ENCODE data around the gene SNURF. TPM values are rescaled to one million over a fixed set of nuclear protein-coding genes. Genes with fewer than 3 reads are reported as not detected.

The SNURF gene
- total and polyA plus RNA-seq, 2 of the 4 experiments (the other 2 are of a cell fraction), result 6.5 to 8.1 TPM

DNA sequence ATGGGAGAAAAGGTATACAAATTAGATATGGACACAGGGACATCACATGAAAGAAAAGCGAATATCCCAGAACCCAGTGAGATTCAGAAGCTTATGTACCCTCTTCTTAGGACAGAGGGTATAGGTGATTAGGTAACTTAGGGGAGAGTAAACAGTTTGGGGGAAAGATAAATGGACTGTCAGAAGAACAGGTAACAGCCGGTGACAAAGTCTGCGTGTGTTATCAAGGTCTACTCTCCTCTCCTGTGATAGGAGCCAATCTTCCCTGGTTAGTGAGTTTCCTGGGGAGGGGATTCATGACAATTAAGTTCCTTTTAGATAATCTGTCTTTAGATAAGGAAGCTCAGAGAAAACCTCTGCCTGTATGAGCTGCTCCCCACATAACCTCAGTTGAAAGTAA, 30.6 kb upstream of the SNURF start:
- Histone ChIP-seq H4K91ac (ENCODE audit: insufficient read depth, low read depth, low read length) (no peak overlapping the region), H3K9me1 (ENCODE audit: insufficient read depth, low read length) (no peaks in the 10 kb centered on the region), H3K4me2 (ENCODE audit: low read depth, low read length) (no peak overlapping the region), H2BK5ac (ENCODE audit: low read depth, low read length, poor library complexity, severe bottlenecking) (no peak overlapping the region), H2AK5ac (ENCODE audit: low read depth, low read length) (no peak overlapping the region), H3K4ac (ENCODE audit: low read depth, low read length) (no peak overlapping the region), H2AFZ (replicated peaks; ENCODE audit: low read length, poor library complexity) (no peak overlapping the region), H3K4me3 (ENCODE audit: insufficient read depth, low read depth, low read length) (no peak overlapping the region), H4K20me1 (ENCODE audit: insufficient read depth, low read length) (no peaks in the 10 kb centered on the region), H2BK15ac (ENCODE audit: low read depth, low read length) (no peak overlapping the region), H3K56ac (ENCODE audit: extremely low read depth, insufficient read depth, low read length) (no peak overlapping the region), H4K5ac (ENCODE audit: low read depth, low read length) (no peak overlapping the region), H3K23ac (ENCODE audit: low read depth, low read length) (no peak overlapping the region), H2BK20ac (ENCODE audit: low read depth, low read length) (no peak overlapping the region), H2BK120ac (ENCODE audit: low read depth, low read length) (no peak overlapping the region), H3K14ac (replicated peaks; ENCODE audit: low read depth, low read length) (no peak overlapping the region), H3K9me3 (ENCODE audit: control insufficient read depth, insufficient read depth, low read length) (no peaks in the 10 kb centered on the region; the same call in 1 of the 2 replicates), H3K79me1 (ENCODE audit: low read depth in 1 of 2, low read length in 2 of 2) (no peaks in the 10 kb centered on the region), H3K18ac (ENCODE audit: low read depth, low read length) (no peak overlapping the region), H3K4me1 (ENCODE audit: control insufficient read depth, insufficient read depth, low read length) (no peaks in the 10 kb centered on the region), H2AK9ac (replicated peaks; ENCODE audit: low read depth, low read length, poor library complexity) (no peak overlapping the region), H4K8ac (ENCODE audit: low read depth in 2 of 2, low read length in 2 of 2) (no peak overlapping the region), H3K9ac (ENCODE audit: low read depth, low read length) (no peak overlapping the region), H3K27ac (ENCODE audit: insufficient read depth, low read length) (no peak overlapping the region), H3K27me3 (ENCODE audit: control insufficient read depth, insufficient read depth, low read length) (no peaks in the 10 kb centered on the region), H3K36me3 (ENCODE audit: control insufficient read depth, insufficient read depth, low read length) (peaks cover 5% of the 10 kb centered on the region; the same call in 1 of the 2 replicates)
- DNase-seq (no peak), ATAC-seq (ENCODE audit: low read depth) (no peak)
- TF ChIP-seq FOS (IDR thresholded peaks at IDR 0.05; ENCODE audit: low read depth, low read length) (no peak), POLR2A (IDR thresholded peaks at IDR 0.05; ENCODE audit: low read depth, low read length) (no peak), CHD1 (IDR thresholded peaks at IDR 0.05; ENCODE audit: low read depth, low read length) (no peak), MXI1 (IDR thresholded peaks at IDR 0.05; ENCODE audit: borderline replicate concordance, low read depth, low read length) (no peak), RAD21 (IDR thresholded peaks at IDR 0.05; ENCODE audit: low read length) (no peak), BHLHE40 (IDR thresholded peaks at IDR 0.05; ENCODE audit: low read depth, low read length) (no peak), SMC3 (IDR thresholded peaks at IDR 0.05; ENCODE audit: low read depth, low read length) (no peak), RCOR1 (IDR thresholded peaks at IDR 0.05; ENCODE audit: insufficient replicate concordance, low read length) (no peak), MAZ (IDR thresholded peaks at IDR 0.05; ENCODE audit: borderline replicate concordance, low read depth, low read length) (no peak), MAFK (IDR thresholded peaks at IDR 0.05; ENCODE audit: low read depth, low read length) (no peak), RFX5 (IDR thresholded peaks at IDR 0.05; ENCODE audit: low read depth, low read length) (no peak), NFE2L2 (IDR thresholded peaks at IDR 0.05; ENCODE audit: low read depth, low read length) (no peak), CEBPB (IDR thresholded peaks at IDR 0.05; ENCODE audit: low read depth, low read length) (no peak)
- TF ChIP-seq, protein P1, sequence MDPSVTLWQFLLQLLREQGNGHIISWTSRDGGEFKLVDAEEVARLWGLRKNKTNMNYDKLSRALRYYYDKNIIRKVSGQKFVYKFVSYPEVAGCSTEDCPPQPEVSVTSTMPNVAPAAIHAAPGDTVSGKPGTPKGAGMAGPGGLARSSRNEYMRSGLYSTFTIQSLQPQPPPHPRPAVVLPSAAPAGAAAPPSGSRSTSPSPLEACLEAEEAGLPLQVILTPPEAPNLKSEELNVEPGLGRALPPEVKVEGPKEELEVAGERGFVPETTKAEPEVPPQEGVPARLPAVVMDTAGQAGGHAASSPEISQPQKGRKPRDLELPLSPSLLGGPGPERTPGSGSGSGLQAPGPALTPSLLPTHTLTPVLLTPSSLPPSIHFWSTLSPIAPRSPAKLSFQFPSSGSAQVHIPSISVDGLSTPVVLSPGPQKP (IDR thresholded peaks at IDR 0.05; ENCODE audit: borderline replicate concordance, low read depth, low read length), result no peak
- TF ChIP-seq, protein P2, sequence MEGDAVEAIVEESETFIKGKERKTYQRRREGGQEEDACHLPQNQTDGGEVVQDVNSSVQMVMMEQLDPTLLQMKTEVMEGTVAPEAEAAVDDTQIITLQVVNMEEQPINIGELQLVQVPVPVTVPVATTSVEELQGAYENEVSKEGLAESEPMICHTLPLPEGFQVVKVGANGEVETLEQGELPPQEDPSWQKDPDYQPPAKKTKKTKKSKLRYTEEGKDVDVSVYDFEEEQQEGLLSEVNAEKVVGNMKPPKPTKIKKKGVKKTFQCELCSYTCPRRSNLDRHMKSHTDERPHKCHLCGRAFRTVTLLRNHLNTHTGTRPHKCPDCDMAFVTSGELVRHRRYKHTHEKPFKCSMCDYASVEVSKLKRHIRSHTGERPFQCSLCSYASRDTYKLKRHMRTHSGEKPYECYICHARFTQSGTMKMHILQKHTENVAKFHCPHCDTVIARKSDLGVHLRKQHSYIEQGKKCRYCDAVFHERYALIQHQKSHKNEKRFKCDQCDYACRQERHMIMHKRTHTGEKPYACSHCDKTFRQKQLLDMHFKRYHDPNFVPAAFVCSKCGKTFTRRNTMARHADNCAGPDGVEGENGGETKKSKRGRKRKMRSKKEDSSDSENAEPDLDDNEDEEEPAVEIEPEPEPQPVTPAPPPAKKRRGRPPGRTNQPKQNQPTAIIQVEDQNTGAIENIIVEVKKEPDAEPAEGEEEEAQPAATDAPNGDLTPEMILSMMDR (conservative IDR thresholded peaks at IDR 0.05; ENCODE audit: low read depth, low read length), result no peak
- TF ChIP-seq, protein P3, sequence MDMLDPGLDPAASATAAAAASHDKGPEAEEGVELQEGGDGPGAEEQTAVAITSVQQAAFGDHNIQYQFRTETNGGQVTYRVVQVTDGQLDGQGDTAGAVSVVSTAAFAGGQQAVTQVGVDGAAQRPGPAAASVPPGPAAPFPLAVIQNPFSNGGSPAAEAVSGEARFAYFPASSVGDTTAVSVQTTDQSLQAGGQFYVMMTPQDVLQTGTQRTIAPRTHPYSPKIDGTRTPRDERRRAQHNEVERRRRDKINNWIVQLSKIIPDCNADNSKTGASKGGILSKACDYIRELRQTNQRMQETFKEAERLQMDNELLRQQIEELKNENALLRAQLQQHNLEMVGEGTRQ (IDR thresholded peaks at IDR 0.05; ENCODE audit: low read depth, low read length), result no peak
- no TSS peak for BruUV-seq (replicated peaks)
- ChIA-PET CTCF (no interaction called here), POLR2A (ENCODE audit: unreplicated experiment) (no interaction called here)
- dilution Hi-C loops (cut with HindIII; ENCODE audit: low sequenced_read_pairs, unreplicated experiment) (no loop called here), in situ Hi-C loops (cut with MboI; ENCODE audit: low sequenced_read_pairs) (no loop called here), intact Hi-C loops (cut with micrococcal nuclease) (no loop called here)
- no CpG with 5 or more reads among the region's 3 CpGs for WGBS, 2 experiments (ENCODE audit: extremely low coverage in 2 of 2, insufficient read length in 1 of 2)
